ENCODE data around the gene ETV5. TPM values are rescaled to one million over a fixed set of nuclear protein-coding genes. Genes with fewer than 3 reads are reported as not detected.

ETV5 gene
- total RNA-seq, 1 donor from 2014 or later = 40.6 TPM

DNA sequence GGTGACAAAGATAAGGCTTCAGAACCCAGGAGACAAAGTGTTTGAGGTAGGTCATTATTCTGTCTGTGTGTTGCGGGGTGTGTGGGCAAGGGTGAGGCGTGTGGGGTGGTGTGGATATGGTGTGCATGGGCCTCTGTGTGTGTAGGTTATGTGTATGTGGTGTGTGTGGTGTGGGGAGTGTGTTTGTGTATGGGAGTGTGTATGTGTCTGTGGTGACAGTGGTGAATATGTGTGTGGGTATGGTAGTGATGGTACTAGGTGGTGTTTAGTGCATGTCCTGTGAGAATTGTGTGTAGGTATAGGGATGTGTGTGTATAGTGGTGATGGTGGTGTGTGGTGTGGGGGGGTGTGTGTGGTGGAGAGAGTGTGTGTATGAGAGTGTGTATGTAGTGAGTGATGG is 16.2 kb upstream of the ETV5 start:
- H3K27me3 Mint-ChIP-seq (ENCODE audit: unreplicated experiment) = peaks cover 6% of the 10 kb centered on the region
- H3K36me3 Mint-ChIP-seq (ENCODE audit: low read depth, unreplicated experiment) = no peaks in the 10 kb centered on the region
- no peaks in the 10 kb centered on the region for H3K9me3 Mint-ChIP-seq (ENCODE audit: unreplicated experiment)
- peaks cover 7% of the 10 kb centered on the region for H3K4me1 Mint-ChIP-seq (ENCODE audit: unreplicated experiment)
- H3K27ac Mint-ChIP-seq (ENCODE audit: unreplicated experiment) = no peak overlapping the region
- no peak for DNase-seq (ENCODE audit: low spot score)
- TF ChIP-seq, protein P1, sequence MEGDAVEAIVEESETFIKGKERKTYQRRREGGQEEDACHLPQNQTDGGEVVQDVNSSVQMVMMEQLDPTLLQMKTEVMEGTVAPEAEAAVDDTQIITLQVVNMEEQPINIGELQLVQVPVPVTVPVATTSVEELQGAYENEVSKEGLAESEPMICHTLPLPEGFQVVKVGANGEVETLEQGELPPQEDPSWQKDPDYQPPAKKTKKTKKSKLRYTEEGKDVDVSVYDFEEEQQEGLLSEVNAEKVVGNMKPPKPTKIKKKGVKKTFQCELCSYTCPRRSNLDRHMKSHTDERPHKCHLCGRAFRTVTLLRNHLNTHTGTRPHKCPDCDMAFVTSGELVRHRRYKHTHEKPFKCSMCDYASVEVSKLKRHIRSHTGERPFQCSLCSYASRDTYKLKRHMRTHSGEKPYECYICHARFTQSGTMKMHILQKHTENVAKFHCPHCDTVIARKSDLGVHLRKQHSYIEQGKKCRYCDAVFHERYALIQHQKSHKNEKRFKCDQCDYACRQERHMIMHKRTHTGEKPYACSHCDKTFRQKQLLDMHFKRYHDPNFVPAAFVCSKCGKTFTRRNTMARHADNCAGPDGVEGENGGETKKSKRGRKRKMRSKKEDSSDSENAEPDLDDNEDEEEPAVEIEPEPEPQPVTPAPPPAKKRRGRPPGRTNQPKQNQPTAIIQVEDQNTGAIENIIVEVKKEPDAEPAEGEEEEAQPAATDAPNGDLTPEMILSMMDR (IDR thresholded peaks at IDR 0.05; ENCODE audit: unreplicated experiment) = no peak
- no peak overlapping the region for H3K4me3 Mint-ChIP-seq (ENCODE audit: unreplicated experiment)

DNA sequence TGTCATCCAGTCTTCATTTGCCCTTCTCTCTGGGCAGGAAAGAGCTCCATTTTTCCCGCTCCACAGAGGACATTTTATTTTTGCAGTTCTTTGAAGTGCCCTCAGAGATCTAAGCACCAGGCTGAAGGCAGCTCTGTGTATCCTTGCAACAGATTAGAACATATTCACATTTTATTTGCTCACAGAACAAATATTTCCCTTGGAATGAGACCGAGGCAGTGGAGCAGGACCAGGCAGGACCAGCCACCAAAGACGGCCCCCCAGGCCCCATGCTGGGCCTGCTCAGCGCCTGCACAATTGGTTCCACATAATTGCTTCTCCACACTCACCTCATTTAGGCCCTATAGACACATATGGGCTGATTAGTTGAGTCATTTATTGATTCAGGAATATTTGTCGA is 15.7 kb upstream of the ETV5 start:
- DNase-seq (ENCODE audit: low spot score) = no peak
- peaks cover 6% of the 10 kb centered on the region for H3K27me3 Mint-ChIP-seq (ENCODE audit: unreplicated experiment)
- H3K9me3 Mint-ChIP-seq (ENCODE audit: unreplicated experiment) = no peaks in the 10 kb centered on the region
- no peak overlapping the region for H3K4me3 Mint-ChIP-seq (ENCODE audit: unreplicated experiment)
- no peaks in the 10 kb centered on the region for H3K36me3 Mint-ChIP-seq (ENCODE audit: low read depth, unreplicated experiment)
- TF ChIP-seq, protein P1 (IDR thresholded peaks at IDR 0.05; ENCODE audit: unreplicated experiment) = no peak
- H3K27ac Mint-ChIP-seq (ENCODE audit: unreplicated experiment) = no peak overlapping the region
- peaks cover 7% of the 10 kb centered on the region for H3K4me1 Mint-ChIP-seq (ENCODE audit: unreplicated experiment)

DNA sequence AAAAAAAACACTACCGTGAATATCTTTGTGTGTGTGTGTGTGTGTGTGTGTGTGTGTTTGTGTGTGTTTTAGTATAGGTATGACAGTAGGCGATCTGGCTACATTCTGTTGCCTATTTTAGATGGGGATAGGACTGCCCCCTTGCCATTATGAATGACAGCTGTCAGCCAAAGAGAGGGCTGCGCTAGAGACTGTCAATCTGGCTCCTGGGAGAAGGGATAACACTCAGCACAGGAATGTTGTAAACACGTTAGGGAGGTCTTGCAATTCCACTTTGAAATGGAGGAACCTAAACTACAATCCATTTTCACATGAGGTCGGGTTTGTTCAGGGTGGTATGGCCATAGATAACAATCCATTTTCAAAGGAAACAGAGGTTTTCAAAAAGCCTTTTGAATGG is 14.1 kb upstream of the ETV5 start:
- peaks cover 6% of the 10 kb centered on the region for H3K27me3 Mint-ChIP-seq (ENCODE audit: unreplicated experiment)
- peaks cover 7% of the 10 kb centered on the region for H3K4me1 Mint-ChIP-seq (ENCODE audit: unreplicated experiment)
- H3K9me3 Mint-ChIP-seq (ENCODE audit: unreplicated experiment) = no peaks in the 10 kb centered on the region
- H3K27ac Mint-ChIP-seq (ENCODE audit: unreplicated experiment) = no peak overlapping the region
- TF ChIP-seq, protein P1 (IDR thresholded peaks at IDR 0.05; ENCODE audit: unreplicated experiment) = no peak
- no peak overlapping the region for H3K4me3 Mint-ChIP-seq (ENCODE audit: unreplicated experiment)
- H3K36me3 Mint-ChIP-seq (ENCODE audit: low read depth, unreplicated experiment) = no peaks in the 10 kb centered on the region
- no peak for DNase-seq (ENCODE audit: low spot score)

DNA sequence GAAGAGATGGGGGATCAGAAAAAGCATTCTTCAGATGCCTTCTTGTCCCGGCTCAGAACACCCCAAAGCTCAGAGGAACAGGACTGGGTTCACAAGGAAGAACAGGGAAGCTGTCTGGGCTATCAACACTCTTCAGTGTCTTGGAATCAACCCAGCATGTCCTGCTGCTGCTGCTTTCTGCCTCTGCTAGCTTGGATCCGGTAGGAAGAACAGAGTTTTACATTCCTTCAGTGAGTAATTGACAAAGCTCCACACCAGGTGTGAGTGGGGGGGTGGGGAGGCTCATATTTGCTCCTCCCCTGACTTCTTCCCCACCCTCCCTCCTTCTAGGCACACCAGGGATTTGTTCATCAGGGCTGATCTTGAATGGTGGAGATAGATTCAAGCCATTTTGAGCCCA is 13.1 kb upstream of the ETV5 start:
- Mint-ChIP-seq H3K36me3 (ENCODE audit: low read depth, unreplicated experiment) (no peaks in the 10 kb centered on the region), H3K27me3 (ENCODE audit: unreplicated experiment) (peaks cover 6% of the 10 kb centered on the region), H3K4me3 (ENCODE audit: unreplicated experiment) (no peak overlapping the region), H3K4me1 (ENCODE audit: unreplicated experiment) (peaks cover 7% of the 10 kb centered on the region), H3K9me3 (ENCODE audit: unreplicated experiment) (no peaks in the 10 kb centered on the region), H3K27ac (ENCODE audit: unreplicated experiment) (no peak overlapping the region)
- TF ChIP-seq, protein P1 (IDR thresholded peaks at IDR 0.05; ENCODE audit: unreplicated experiment) = no peak
- no peak for DNase-seq (ENCODE audit: low spot score)

DNA sequence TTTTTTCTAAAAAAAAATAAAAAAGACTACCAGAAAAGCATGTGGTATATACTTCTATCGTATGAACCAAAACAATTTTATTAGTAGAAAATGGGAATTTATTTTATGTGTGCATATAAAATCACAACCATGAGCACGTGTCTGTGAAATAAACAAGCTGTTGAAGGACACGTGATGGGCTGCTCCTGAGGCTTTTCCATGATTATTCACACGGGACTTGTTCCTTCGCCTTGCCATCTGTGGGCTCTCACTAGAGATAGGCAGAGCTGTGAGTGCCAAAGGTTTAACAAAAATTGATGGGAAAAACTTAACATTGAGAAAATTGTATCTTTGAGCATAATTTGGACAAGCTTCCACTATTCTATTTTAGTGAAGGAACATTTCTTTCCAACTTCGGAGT is 12.4 kb upstream of the ETV5 start:
- H3K27ac Mint-ChIP-seq (ENCODE audit: unreplicated experiment) = no peak overlapping the region
- DNase-seq (ENCODE audit: low spot score) = no peak
- peaks cover 7% of the 10 kb centered on the region for H3K4me1 Mint-ChIP-seq (ENCODE audit: unreplicated experiment)
- H3K36me3 Mint-ChIP-seq (ENCODE audit: low read depth, unreplicated experiment) = no peaks in the 10 kb centered on the region
- H3K4me3 Mint-ChIP-seq (ENCODE audit: unreplicated experiment) = no peak overlapping the region
- TF ChIP-seq, protein P1 (IDR thresholded peaks at IDR 0.05; ENCODE audit: unreplicated experiment) = no peak
- H3K9me3 Mint-ChIP-seq (ENCODE audit: unreplicated experiment) = no peaks in the 10 kb centered on the region
- H3K27me3 Mint-ChIP-seq (ENCODE audit: unreplicated experiment) = peaks cover 7% of the 10 kb centered on the region
